ENCODE data around the gene PLK5. TPM values are rescaled to one million over a fixed set of nuclear protein-coding genes. Genes with fewer than 3 reads are reported as not detected.

The PLK5 gene
- total RNA-seq, 2 experiments from 2014 or later, result not detected

- intact Hi-C loops (cut with DNase I, micrococcal nuclease), result no loop called here
- CTCF ChIA-PET, result no interaction called here
- H3K4me3 Mint-ChIP-seq, result no peak overlapping the region
- no peaks in the 10 kb centered on the region for H3K4me1 Mint-ChIP-seq
- POLR2A ChIA-PET, result no interaction called here
- H3K27ac Mint-ChIP-seq, result no peak overlapping the region
- H3K9me3 Mint-ChIP-seq (ENCODE audit: low read depth), result no peaks in the 10 kb centered on the region
- H3K36me3 Mint-ChIP-seq (ENCODE audit: low read depth), result peaks cover 13% of the 10 kb centered on the region
- DNase-seq, result no peak
- no peak for ATAC-seq
- no peaks in the 10 kb centered on the region for H3K27me3 Mint-ChIP-seq
Measured at GRCh38 chr19:1577929-1578618, 54.2 kb downstream of the PLK5 start.

GRCh38 chr19:1579222-1579621 lies 55.3 kb downstream of the PLK5 start:
- H3K27me3 Mint-ChIP-seq, result no peaks in the 10 kb centered on the region
- intact Hi-C loops (cut with DNase I, micrococcal nuclease), result no loop called here
- no peaks in the 10 kb centered on the region for H3K9me3 Mint-ChIP-seq (ENCODE audit: low read depth)
- ChIA-PET CTCF (no interaction called here), POLR2A (interaction anchor here (0.7 kb wide), 1 partner anchor 29 kb away, joined by 3 read pairs; no protein-coding TSS in a partner anchor)
- DNase-seq (no peak), ATAC-seq (no peak)
- no peak overlapping the region for H3K27ac Mint-ChIP-seq
- no peaks in the 10 kb centered on the region for H3K4me1 Mint-ChIP-seq
- H3K4me3 Mint-ChIP-seq, result no peak overlapping the region
- peaks cover 18% of the 10 kb centered on the region for H3K36me3 Mint-ChIP-seq (ENCODE audit: low read depth)

GRCh38 chr19:1580382-1580781 lies 56.5 kb downstream of the PLK5 start:
- Mint-ChIP-seq H3K36me3 (ENCODE audit: low read depth) (peaks cover 23% of the 10 kb centered on the region), H3K9me3 (ENCODE audit: low read depth) (no peaks in the 10 kb centered on the region), H3K4me1 (no peaks in the 10 kb centered on the region), H3K4me3 (no peak overlapping the region), H3K27ac (no peak overlapping the region), H3K27me3 (no peaks in the 10 kb centered on the region)
- ChIA-PET CTCF (no interaction called here), POLR2A (no interaction called here)
- DNase-seq, result no peak
- no peak for ATAC-seq
- intact Hi-C loops (cut with DNase I, micrococcal nuclease), result no loop called here

GRCh38 chr19:1580957-1581356 lies 57.1 kb downstream of the PLK5 start:
- no peak overlapping the region for H3K4me3 Mint-ChIP-seq
- no peaks in the 10 kb centered on the region for H3K9me3 Mint-ChIP-seq (ENCODE audit: low read depth)
- DNase-seq, result no peak
- ChIA-PET POLR2A (no interaction called here), CTCF (no interaction called here)
- intact Hi-C loops (cut with DNase I, micrococcal nuclease), result no loop called here
- ATAC-seq, result no peak
- H3K27ac Mint-ChIP-seq, result no peak overlapping the region
- H3K27me3 Mint-ChIP-seq, result no peaks in the 10 kb centered on the region
- peaks cover 29% of the 10 kb centered on the region for H3K36me3 Mint-ChIP-seq (ENCODE audit: low read depth)
- H3K4me1 Mint-ChIP-seq, result no peaks in the 10 kb centered on the region

DNA sequence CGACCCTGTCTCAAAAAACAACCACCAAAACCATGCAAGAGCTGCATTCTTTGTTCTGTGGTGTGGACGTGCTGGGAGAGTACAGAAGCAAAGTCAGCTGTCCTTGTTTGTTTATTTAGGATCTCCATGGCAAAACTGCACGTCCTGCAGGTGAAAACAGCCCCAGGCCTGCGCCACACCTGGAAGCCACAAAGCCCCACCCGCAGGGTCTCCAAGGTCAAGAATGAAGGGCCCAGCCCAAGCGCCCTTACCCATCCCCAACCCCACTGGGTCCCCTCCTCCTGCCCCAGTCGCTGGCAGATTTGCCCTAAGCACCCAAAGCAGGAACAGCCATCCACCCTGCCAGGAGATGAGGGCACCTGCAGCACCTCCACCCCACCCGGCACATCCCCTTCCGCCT lies 58.3 kb downstream of the PLK5 start:
- ChIA-PET CTCF (interaction anchor here (1.4 kb wide), 1 partner anchor 8 kb away, joined by 3 read pairs; no protein-coding TSS in a partner anchor), POLR2A (no interaction called here)
- no peak overlapping the region for H3K27ac Mint-ChIP-seq
- H3K9me3 Mint-ChIP-seq (ENCODE audit: low read depth), result no peaks in the 10 kb centered on the region
- peaks cover under 1% of the 10 kb centered on the region for H3K4me1 Mint-ChIP-seq
- H3K27me3 Mint-ChIP-seq, result no peaks in the 10 kb centered on the region
- ATAC-seq (no peak), DNase-seq (no peak)
- H3K36me3 Mint-ChIP-seq (ENCODE audit: low read depth), result peaks cover 32% of the 10 kb centered on the region
- intact Hi-C loops (cut with DNase I, micrococcal nuclease), result no loop called here
- H3K4me3 Mint-ChIP-seq, result no peak overlapping the region

DNA sequence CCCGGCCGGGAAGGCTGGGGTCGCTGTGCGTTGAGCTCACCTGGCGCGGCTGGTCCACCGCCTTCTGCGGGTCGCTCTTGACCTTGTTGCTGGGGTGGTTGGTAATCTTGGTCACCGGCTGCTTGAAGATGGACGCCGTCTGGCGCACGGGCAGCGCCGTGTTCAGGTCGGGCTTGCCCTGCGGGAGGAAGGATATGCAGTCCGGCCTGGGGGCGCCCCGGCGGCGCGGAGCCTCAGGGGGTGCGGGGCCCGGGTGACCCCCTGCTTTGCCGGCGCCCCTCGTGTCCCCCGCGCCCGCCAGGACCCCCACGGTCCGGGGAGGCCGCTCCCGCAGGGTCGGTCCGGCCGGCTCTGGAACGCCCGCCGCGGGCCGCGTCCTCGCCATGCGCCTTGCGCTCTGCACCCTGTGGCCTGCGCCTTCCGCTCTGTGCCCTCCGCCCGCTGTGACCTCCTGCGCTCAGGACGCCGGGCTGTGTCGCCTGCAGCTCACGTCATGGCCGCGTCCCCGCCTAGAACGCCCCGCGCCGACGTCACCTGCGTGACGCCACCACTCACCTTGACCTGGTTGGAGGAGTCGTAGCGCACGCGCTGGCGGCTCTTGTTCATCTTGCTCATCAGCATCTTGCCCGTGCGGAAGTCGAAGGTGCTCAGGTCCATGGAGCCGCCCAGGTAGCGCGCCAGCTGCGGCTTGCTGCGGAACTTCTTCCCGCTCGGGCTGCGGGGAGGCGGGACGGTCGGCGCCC lies 60.8 kb downstream of the PLK5 start:
- ChIA-PET POLR2A (interaction anchor here (0.6 kb wide), 1 partner anchor 62 kb away, joined by 3 read pairs; no protein-coding TSS in a partner anchor), CTCF (no interaction called here)
- Mint-ChIP-seq H3K4me3 (no peak overlapping the region), H3K27ac (no peak overlapping the region), H3K36me3 (ENCODE audit: low read depth) (peaks cover 37% of the 10 kb centered on the region), H3K27me3 (no peaks in the 10 kb centered on the region), H3K4me1 (peaks cover 4% of the 10 kb centered on the region), H3K9me3 (ENCODE audit: low read depth) (no peaks in the 10 kb centered on the region)
- ATAC-seq (no peak), DNase-seq (no peak)
- intact Hi-C loops (cut with DNase I, micrococcal nuclease), result no loop called here

- ChIA-PET CTCF (no interaction called here), POLR2A (no interaction called here)
- no peak overlapping the region for H3K4me3 Mint-ChIP-seq
- peaks cover 38% of the 10 kb centered on the region for H3K36me3 Mint-ChIP-seq (ENCODE audit: low read depth)
- H3K27ac Mint-ChIP-seq, result no peak overlapping the region
- H3K27me3 Mint-ChIP-seq, result no peaks in the 10 kb centered on the region
- DNase-seq (no peak), ATAC-seq (no peak)
- peaks cover 7% of the 10 kb centered on the region for H3K4me1 Mint-ChIP-seq
- no peaks in the 10 kb centered on the region for H3K9me3 Mint-ChIP-seq (ENCODE audit: low read depth)
- intact Hi-C loops (cut with DNase I, micrococcal nuclease), result no loop called here
Measured at GRCh38 chr19:1585243-1585580, 61.3 kb downstream of the PLK5 start.

Other genes starting within 250 kb of the PLK5 start
- gene FAM174C, start 248.5 kb upstream of the PLK5 start, total RNA-seq, result 10 to 100 TPM; 75.3 to 88.3 TPM
- not detected for gene EFNA2, start 238.2 kb upstream of the PLK5 start, total RNA-seq
- 100 to 1,000 TPM in 1 of 2 experiments, 10 to 100 TPM in 1; 93.4 to 113 TPM for gene NDUFS7, start 140.2 kb upstream of the PLK5 start, total RNA-seq
- 10 to 100 TPM; 30.4 to 31.5 TPM for gene GAMT, start 122.5 kb upstream of the PLK5 start, total RNA-seq
- 100 to 1,000 TPM; 248 to 347 TPM for gene DAZAP1, start 116.5 kb upstream of the PLK5 start, total RNA-seq
- 1,000 to 10,000 TPM; 1,716 to 1,858 TPM for gene RPS15, start 85.7 kb upstream of the PLK5 start, total RNA-seq
- under 1 TPM; 0.09 to 0.14 TPM for gene APC2, start 74.0 kb upstream of the PLK5 start, total RNA-seq
- gene C19orf25, start 44.9 kb upstream of the PLK5 start, total RNA-seq, result 10 to 100 TPM; 19.9 to 26.9 TPM
- gene PCSK4, start 33.7 kb upstream of the PLK5 start, total RNA-seq, result 1 to 10 TPM; 1.8 to 3.9 TPM
- gene REEP6, start 32.9 kb upstream of the PLK5 start, total RNA-seq, result 1 to 10 TPM; 2.1 to 2.7 TPM
- 1 to 10 TPM; 2.5 to 3.8 TPM for gene ADAMTSL5, start 11.1 kb upstream of the PLK5 start, total RNA-seq
- 1 to 10 TPM; 6.2 to 6.7 TPM for gene MEX3D, start 44.2 kb downstream of the PLK5 start, total RNA-seq
- gene MBD3, start 68.8 kb downstream of the PLK5 start, total RNA-seq, result 10 to 100 TPM; 68.9 to 87.5 TPM
- gene UQCR11, start 81.4 kb downstream of the PLK5 start, total RNA-seq, result 100 to 1,000 TPM; 152 to 226 TPM
- gene TCF3, start 128.5 kb downstream of the PLK5 start, total RNA-seq, result 100 to 1,000 TPM; 115 to 133 TPM
- gene ONECUT3, start 229.4 kb downstream of the PLK5 start, total RNA-seq, result not detected